SK-N-MC (cell line): ENCODE data around the gene C5orf63.
"Not testable (repeated sequence)": the region's sequence is repeated elsewhere in the genome, so short reads cannot be mapped to it uniquely, and the experiment has no call there.

ENCODE experiments used
- DNase-seq: peaks from one replicate; pipeline ENCODE4 v3.0.0-alpha.2; 2011; ENCODE audit warnings: low read depth, low spot score
- H3K27ac ChIP-seq: fragments of 200-600 bp; sonication (generic); 2 replicates; pipeline ENCODE4 v1.5.1; 2016; ENCODE audit warnings: mixed run types
- H3K36me3 ChIP-seq: fragments of 200-600 bp; sonication (generic); 2 replicates; pipeline ENCODE4 v1.6.1; 2017; ENCODE audit warnings: antibody characterized with exemption, low read length, mixed read lengths; ENCODE audit not compliant: insufficient read depth
- H3K4me3 ChIP-seq: fragments of 200-600 bp; sonication (generic); 2 replicates; pipeline ENCODE4 v1.5.1; 2016
- H3K9ac ChIP-seq: fragments of 200-600 bp; sonication (generic); 2 replicates; pipeline ENCODE4 v1.8.0; 2017; ENCODE audit warnings: mixed run types, mixed read lengths; ENCODE audit not compliant: insufficient read length
- H3K9me3 ChIP-seq: fragments of 200-600 bp; sonication (generic); 2 replicates; pipeline ENCODE4 v1.6.1; 2017; ENCODE audit warnings: low read depth, mild to moderate bottlenecking, antibody characterized with exemption, low read length, moderate library complexity, mixed read lengths
- EZH2 ChIP-seq: fragments of 200-600 bp; sonication (generic); IDR thresholded peaks from one replicate; pipeline ENCODE4 v1.6.1; 2017; ENCODE audit warnings: antibody characterized with exemption
- FOXP2 ChIP-seq: optimal IDR thresholded peaks from 2 replicates; pipeline ENCODE3; 2011; ENCODE audit warnings: mild to moderate bottlenecking, moderate library complexity; ENCODE audit not compliant: insufficient read depth; ENCODE audit errors: extremely low read length, control extremely low read depth
- POLR2AphosphoS5 ChIP-seq: IDR thresholded peaks from 2 replicates; pipeline ENCODE4 v1.6.1; 2012; ENCODE audit warnings: mild to moderate bottlenecking, low read depth, low read length, borderline replicate concordance

C5orf63 gene

GRCh38 chr5:127024821-127025220, 48.5 kb downstream of the C5orf63 start:
- TF ChIP-seq POLR2AphosphoS5 (no peak), EZH2 (no peak), FOXP2 (no peak)
- no peak for DNase-seq
- H3K9me3 ChIP-seq, result no peaks in the 10 kb centered on the region
- no peak overlapping the region for H3K27ac ChIP-seq
- H3K9ac ChIP-seq, result no peak overlapping the region
- H3K36me3 ChIP-seq, result no peaks in the 10 kb centered on the region
- H3K4me3 ChIP-seq, result no peak overlapping the region

DNA sequence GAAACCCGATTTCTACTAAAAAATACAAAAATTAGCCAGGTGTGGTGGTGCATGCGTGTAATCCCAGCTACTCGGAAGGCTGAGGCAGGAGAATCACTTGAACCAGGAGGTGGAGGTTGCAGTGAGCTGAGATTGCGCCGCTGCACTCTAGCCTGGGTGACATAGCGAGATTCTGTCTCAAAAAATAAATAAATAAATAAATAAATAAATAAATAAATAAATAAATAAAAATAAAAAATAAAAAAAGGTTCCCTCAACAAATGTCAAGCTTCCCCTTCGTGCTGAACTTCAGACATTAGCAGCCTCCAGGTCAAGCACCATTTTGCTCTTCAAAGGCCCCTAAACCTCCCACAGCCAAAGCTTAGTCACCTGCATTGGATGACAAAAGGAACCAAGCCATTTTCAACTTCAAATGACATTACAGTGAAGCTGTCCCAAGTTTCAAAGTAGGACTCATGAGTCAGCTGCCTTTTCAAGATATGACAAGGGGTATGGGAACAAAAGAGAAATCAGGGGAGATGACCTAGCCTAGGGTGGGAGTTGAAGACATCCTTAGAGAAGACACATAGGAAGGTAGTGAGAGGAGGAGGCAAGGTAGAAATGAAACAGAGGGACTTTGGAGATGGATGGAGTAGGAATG, 49.6 kb downstream of the C5orf63 start:
- H3K36me3 ChIP-seq, H3K9ac ChIP-seq, H3K27ac ChIP-seq, H3K4me3 ChIP-seq, H3K9me3 ChIP-seq, DNase-seq: not testable (repeated sequence)

DNA sequence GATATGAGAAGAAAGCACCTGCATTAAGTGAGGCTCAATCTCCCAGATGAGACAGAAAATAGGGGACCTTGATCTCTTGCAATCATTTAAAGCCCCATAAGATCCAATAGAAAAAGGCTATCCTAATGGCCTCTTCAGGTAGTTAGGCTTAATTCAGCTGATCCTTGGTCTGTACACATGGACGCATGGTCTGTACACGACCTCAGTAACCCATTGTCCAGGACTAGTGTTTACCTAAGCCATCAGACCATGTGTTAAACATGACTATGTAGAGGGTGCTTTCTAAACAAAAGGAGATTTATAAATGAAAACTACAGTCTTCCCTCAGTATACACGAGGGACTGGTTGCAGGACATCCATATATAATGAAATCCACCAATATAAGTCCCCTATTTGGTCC, 50.5 kb downstream of the C5orf63 start:
- Histone ChIP-seq H3K9me3 (no peaks in the 10 kb centered on the region), H3K27ac (no peak overlapping the region), H3K9ac (no peak overlapping the region), H3K4me3 (no peak overlapping the region), H3K36me3 (no peaks in the 10 kb centered on the region)
- TF ChIP-seq FOXP2, result no peak
- no peak for TF ChIP-seq EZH2
- TF ChIP-seq POLR2AphosphoS5, result no peak
- no peak for DNase-seq

DNA sequence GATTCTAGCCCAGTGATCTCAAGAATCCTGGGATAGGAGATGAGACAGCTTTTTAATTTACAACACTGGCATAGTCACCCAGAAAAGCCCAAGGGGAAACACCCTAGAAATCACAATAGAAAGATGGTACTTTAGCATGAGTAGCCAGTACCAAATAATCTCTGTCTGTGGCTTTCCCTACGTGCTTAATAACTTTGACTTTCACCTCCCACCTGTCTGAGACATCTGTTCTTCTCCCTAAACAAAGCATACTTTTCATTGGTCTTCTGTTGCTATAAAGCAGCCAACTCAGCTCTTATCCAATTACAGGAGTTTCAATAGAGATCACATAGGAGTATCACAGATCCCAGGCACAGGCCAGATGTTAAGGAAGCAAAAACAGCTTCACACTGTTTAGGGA, 53.4 kb downstream of the C5orf63 start:
- no peak for DNase-seq
- Histone ChIP-seq H3K9me3 (no peaks in the 10 kb centered on the region), H3K9ac (no peak overlapping the region), H3K4me3 (no peak overlapping the region), H3K27ac (no peak overlapping the region), H3K36me3 (no peaks in the 10 kb centered on the region)
- TF ChIP-seq EZH2 (no peak), POLR2AphosphoS5 (no peak), FOXP2 (no peak)

DNA sequence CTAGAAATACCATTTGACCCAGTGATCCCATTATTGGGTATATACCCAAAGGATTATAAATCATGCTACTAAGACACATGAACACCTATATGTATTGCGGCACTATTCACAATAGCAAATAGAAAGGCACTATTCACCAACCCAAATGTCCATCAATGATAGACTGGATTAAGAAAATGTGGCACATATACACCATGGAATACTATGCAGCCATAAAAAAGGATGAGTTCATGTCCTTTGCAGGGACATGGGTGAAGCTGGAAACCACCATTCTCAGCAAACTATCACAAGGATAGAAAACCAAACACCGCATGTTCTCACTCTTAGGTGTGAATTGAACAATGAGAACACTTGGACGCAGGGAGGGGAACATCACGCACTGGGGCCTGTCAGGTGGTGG, 56.6 kb downstream of the C5orf63 start:
- not testable (repeated sequence) for H3K4me3 ChIP-seq, DNase-seq, H3K9ac ChIP-seq, H3K9me3 ChIP-seq, H3K36me3 ChIP-seq, H3K27ac ChIP-seq

DNA sequence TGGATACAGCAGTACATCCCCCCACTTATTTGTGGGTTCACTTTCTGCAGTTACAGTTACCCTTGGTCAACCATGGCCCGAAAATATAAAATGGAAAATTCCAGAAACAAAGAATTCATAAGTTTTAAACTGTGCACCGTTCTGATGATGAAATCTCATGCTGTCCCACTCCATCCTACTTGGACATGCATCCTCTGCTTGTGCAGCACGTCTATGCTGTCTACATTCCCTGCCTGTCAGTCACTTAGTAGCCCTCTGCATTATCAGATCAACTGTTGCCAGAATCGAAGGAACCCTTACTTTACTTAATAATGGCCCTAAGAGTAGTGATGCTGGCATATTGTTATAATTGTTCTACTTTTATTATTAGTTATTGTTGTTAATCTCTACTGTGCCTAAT, 57.6 kb downstream of the C5orf63 start:
- no peak for TF ChIP-seq EZH2
- TF ChIP-seq POLR2AphosphoS5, result no peak
- no peak for TF ChIP-seq FOXP2
- no peak for DNase-seq
- Histone ChIP-seq H3K27ac (no peak overlapping the region), H3K4me3 (no peak overlapping the region), H3K9ac (no peak overlapping the region), H3K9me3 (no peaks in the 10 kb centered on the region), H3K36me3 (no peaks in the 10 kb centered on the region)

DNA sequence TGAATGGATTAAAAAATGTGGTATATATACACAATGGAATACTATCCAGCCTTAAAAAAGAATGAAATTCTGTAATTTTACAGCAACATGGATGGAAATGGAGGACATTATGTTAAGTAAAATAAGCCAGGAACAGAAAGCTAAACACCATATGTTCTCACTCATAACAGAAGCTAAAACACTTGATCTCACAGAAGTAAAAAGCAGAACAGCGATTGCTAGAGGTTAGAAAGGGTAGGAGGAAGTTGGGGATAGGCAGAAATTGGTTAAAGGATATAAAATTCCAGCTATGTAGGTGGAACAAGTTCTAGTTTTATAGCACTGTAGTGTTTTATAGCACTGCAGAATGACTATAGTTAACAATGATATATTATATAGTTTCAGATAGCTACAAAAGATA, 58.7 kb downstream of the C5orf63 start:
- Histone ChIP-seq H3K9ac (no peak overlapping the region), H3K36me3 (no peaks in the 10 kb centered on the region), H3K4me3 (no peak overlapping the region), H3K9me3 (no peaks in the 10 kb centered on the region), H3K27ac (no peak overlapping the region)
- TF ChIP-seq EZH2, result no peak
- TF ChIP-seq POLR2AphosphoS5, result no peak
- TF ChIP-seq FOXP2, result no peak
- no peak for DNase-seq

DNA sequence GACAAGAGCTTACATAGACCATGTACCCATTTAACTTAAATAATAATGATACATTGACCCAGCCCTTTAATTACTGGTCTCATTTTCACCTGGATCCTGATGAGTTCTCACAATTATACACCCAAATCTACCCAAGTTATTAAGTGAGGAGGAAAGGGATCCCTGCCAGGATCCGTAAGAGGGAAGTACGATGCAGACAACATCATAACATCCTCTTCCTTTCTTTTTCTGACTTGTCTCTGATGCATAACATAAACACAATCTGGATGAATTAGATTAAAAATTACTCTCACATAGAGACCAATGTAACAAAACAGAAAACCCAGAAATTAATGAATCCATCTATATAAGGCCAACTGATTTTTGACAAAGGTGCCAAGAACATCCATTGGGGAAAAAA, 59.9 kb downstream of the C5orf63 start:
- H3K27ac ChIP-seq, result no peak overlapping the region
- no peaks in the 10 kb centered on the region for H3K9me3 ChIP-seq

GRCh38 chr5:127012916-127013315, 60.4 kb downstream of the C5orf63 start:
- Histone ChIP-seq H3K36me3 (no peaks in the 10 kb centered on the region), H3K27ac (no peak overlapping the region), H3K9ac (no peak overlapping the region), H3K4me3 (no peak overlapping the region), H3K9me3 (no peaks in the 10 kb centered on the region)
- DNase-seq, result no peak
- TF ChIP-seq POLR2AphosphoS5 (no peak), EZH2 (no peak), FOXP2 (no peak)

More for the DNA sequence above, 59.9 kb downstream of the C5orf63 start:
- H3K4me3 ChIP-seq, result no peak overlapping the region
- no peaks in the 10 kb centered on the region for H3K36me3 ChIP-seq
- DNase-seq, result no peak
- H3K9ac ChIP-seq, result no peak overlapping the region
- TF ChIP-seq POLR2AphosphoS5, result no peak
- no peak for TF ChIP-seq FOXP2
- TF ChIP-seq EZH2, result no peak
